SKM-1 treated with dmso at 0.1 percent for 144 hours (cell line): ENCODE measurements around the gene KLRF1.
A peak's percentile ranks its signal among the peaks of the same experiment; 100 is the strongest.

Experiments used
- DNase-seq: peaks from one replicate; lab custom pipeline; 2025; ENCODE audit not compliant: unreplicated experiment; lab: John Stamatoyannopoulos, UW

Gene KLRF1

DNA sequence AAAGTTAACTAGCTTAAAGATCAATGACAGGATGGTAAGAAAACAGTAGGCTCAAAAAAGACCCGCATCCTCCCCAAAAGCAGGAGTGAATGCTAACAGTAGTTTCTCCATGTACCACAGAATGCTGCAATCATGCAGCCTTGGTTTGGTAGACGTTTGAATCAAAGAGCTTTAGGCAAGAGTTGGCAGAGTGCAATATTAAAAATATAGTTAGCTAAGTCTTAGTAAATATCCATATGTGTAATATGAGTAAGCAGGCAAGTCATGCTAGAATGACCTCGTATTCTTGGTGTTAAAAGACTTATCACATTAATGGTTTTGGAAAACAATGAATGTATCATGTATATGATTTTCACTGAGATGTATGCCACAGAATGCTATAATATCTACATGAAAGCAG is 18.8 kb upstream of the KLRF1 start:
- no peak for DNase-seq

DNA sequence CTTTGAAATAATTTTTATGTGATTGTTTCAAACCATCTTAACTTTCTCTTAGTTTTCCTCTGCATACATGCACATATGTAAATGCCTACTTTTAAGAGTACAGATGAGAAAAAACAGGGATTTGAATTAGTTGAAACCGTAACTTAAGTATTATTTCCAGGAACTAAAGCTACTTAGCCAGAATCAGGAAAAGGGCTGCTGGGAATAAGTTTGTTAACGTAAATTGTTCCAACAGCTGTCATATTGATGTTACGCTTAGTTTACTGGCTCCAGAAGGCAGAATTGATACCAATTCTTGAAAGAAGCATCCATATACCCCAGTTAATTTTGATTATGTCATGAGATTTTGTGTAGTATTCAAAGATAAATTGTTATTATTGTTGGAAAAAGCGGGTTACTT is 17.9 kb upstream of the KLRF1 start:
- no peak for DNase-seq

DNA sequence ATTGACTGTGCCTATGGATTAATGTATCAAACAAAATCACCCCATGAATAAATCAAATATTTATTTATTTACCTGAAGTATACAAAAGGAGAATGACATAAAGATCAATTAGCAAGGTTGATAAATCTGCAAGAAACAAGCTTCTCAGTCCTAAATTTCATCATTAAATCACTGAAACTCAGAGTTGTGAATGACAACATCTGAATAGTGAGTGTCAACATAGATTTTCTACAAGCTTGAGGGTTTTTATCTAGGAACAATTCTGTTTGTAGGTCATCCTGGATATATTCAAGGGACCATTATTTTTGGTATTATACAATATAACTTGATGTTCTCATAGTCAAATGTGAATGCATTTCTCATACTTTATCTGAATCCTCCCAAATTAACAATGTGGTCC is 17.4 kb upstream of the KLRF1 start:
- DNase-seq = no peak

DNA sequence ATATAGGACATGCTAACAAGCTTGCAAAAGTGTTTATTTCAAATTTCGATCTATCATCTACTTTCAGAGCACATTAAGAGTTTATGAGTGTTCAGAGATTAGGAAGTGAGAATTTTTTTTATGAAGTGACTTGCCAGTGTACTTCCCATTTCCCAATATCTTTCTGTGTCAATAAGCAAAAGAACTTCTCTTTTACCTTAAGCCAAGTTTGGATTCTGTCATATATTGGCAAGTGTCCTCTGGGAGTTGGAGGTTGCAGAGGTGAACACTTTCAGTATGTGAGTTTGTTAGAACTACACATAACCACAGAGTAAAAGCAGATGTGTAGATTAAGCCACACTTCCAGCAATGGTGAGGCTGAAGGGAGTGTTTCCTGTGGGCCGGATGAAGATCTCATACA is 16.6 kb upstream of the KLRF1 start:
- DNase-seq = peak; percentile 63

DNA sequence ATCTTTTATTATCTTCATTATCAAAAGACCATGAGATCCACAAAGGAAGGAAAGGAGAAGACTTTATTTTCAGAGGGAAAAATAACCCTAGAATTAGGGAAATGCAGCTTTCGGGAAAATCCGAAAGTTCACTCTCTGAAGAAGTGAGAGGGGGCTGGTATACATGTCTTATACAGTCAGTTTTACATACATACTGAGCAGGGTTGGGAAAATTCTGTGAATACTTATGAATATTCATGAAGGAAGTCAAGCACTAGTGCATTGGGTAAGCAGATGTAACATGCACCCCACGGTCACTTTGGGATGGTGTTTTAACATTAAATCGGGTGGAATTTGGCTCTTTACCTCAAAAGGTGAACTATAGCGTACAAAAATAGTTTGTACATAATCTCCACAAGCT is 15.7 kb upstream of the KLRF1 start:
- no peak for DNase-seq

DNA sequence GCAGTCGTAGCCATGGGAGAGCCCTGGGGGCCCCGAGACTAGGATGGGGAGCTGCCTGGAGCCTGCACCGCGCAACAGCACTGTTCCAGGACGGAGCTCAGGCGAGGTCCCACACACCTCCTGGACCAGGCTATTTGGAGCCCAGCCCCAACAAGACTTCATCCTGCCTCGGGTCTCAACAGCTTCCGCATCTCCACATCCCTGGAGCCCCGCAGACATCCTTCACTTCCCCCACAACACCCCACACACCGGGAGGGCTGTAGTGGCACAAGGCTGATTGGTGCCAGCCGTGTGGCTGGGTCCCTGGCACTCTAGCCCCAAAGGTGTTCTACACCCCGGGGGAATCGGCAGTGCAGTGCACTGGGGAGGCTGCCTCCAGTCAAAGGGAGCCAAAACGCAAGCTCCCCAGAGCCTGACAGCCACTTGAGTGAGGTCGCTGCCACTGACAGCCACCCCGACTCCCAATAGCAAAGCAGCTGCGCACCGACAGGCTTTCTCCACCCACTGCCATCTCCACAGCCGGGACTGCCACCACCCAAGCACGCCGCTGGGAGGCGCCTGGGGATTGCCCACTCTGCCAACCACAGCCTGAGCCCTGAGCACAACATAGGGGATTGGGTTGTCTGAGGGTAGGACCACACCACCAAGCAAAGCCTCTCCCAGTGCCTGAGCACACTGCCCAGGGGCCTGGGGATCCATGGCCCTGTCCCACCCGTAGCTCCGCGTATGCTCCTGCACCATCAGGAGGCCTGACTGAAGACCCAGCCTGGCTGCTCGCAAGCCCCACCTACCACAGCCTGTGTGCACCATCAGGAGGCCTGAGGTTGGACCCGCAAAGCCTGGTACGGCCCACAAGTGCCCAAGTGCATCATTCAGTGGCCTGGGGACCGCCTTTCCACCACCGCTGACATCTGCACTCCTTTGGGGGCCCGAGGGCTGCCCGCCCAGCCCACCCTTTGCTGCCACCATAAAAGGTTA is 13.2 kb upstream of the KLRF1 start:
- DNase-seq = peak; percentile 43

DNA sequence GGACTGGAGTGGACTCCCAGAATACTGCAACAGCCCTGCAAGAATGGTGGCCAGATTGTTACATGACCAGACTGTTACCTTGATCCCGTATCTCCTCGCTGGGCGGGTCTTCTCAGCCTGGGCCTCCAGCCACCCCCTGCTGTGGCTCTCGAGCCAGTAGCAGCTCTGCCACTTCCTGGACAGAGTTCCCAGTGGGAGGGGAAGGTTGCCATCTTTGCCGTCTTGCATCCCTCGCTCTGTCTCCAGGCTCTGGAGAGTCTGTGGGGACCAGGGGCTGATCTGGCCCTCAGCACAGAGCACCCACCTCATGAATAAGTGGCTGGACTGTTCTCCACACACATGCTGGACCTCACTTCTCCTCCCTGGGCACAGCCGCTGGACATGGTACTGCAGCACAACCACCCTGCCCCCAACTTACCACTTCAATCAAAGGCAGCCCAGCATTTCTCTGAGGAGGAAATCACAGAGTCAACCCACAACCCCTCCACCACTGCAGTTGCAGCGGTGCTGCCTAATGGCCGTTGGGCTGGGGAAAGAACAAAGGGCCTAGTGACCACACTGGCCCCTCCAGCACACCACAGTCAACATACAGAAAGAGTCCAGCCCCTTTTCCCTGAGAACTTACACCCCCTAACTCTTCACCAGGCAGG is 6.9 kb upstream of the KLRF1 start:
- no peak for DNase-seq

DNA sequence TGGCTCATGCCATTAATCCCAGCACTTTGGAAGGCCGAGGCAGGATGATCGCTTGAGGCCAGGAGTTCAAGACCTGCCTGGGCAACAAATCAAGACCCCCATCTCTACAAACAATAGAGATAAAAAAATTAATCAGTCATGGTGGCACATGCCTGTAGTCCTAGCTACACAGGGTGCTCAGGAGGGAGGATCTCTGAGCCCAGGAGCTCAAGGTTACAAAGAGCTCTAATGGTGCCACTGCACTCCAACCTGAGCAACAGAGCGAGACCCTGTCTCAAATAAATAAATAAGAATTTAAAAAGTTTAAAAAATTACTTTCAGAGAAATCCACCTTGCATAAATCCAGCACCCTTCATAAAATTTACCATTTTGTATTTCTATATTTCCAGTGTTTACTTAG is 2.2 kb downstream of the KLRF1 start:
- DNase-seq = no peak

DNA sequence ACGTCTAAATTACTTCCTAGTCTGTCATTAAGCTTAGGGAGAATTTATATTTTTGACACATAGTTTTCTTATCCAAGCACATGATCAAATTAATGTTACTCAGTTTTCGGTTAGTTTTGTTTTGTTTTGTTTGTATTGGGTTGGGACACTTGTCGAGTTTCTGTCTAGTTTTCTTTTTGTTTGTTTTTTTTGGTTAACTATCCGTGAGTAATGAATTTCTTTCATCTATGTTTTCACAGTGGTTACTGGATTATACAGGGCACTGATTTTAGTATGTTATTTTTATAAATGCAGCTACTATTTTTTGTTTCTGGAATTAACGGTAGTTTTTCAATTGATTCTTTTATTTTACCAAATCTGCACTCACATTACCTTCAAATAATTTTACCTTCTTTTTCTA is 2.7 kb downstream of the KLRF1 start:
- DNase-seq = no peak

DNA sequence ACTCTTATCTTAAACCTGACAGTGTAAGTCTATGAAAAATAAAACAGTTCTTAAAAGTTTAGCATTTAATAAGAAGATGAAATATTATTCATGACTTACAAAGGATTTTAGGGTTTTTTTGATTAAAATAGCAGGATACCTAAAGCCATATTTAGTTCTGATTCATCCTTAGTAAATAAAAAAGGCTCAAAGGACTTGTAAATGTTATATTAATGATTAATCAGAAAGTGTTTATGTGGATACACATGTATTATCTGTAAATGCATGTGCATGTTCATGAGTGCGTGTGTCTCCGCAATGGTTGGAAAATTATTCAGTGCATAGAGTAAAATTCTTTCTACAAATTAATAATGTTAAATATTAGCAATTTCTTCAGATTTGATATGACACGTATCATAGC is 4.4 kb downstream of the KLRF1 start:
- DNase-seq = no peak

DNA sequence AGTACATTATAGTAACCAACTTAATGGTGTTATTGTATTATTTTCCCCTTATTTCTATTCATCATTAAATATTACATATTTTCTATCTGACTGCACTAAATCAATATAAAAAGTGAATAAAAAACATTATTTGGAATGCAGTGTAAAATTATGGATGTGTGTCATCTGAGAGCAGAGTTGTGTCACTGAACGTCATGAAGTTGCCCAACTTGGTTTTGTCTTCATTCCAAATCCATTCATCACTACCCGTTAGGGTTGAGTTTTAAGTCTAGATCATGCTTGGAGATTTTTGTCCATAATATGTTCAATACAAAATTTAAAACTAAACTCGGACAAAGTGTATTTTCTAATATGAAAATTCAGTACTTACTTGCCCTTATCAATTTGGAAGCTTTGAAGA is 16.1 kb downstream of the KLRF1 start:
- no peak for DNase-seq

DNA sequence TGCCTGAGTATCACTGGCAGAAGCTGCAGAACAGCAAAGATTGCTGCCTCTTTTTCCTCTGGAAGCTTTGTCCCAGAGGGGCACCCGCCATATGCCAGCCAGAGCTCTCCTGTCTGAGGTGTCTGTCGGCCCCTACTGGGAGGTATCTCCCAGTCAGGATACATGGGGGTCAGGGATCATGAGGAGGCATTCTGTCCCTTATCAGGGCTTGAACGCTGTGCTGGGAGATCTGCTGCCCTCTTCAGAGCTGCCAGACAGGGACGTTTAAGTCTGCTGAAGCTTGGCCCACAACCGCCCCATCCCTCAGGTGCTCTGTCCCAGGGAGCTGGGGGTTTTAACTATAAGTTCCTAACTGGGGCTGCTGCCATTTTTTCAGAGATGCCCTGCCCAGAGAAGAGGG is 21.6 kb downstream of the KLRF1 start:
- no peak for DNase-seq

DNA sequence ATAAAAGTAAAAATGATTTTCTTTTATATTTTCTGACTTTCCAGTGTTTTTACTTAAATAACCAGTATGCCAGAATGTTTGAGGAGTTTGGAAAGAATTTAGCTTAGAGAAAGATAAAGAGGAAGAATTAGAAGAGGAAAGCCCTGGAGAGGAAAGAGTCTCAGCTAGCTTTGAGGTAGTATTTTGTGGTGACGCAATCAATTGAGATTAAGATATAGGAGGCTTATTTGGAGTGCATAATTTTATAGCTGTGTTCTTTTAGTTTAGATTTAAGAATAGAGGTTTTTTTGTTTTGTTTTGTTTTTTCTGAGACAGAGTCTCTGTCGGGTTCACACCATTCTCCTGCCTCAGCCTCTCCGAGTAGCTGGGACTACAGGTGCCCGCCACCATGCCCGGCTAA is 23.8 kb downstream of the KLRF1 start:
- DNase-seq = no peak

DNA sequence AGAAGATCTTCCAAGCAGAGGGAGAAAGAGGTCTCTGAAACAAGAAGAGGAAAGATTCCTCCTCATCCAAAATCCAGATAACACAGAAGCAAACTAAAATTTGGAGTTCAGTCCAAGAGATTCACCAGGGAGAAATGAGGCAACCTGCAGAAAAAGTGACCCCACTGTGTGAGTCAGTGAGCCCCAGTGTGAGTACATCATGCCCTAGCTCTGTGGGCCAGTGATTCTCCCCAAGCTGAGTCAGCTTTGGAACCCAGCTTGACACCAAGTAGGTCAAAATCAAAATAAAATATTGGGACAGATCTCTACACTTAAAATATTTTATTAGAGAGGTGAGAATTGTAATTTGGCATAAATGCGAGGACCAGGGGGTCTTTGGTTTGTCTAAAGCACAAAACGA is 24.6 kb downstream of the KLRF1 start:
- DNase-seq = no peak

DNA sequence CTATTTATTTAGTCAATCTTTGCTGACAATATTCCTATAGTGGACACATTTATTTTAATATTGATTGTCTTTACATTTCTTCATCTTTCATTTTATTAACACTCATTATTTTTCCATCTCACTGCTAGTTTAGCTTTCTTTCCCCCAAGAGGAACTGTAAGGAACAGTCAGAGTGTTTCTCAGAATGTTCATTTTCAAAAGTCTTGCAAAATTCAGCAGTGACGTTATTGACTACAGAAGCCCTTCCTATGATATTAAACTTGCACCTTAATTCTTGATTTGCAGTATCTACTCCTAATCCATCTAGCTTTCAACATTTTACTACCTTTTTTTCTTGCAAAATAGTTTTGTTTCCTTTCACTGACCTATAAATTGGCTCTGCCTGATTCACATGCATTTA is 28.9 kb downstream of the KLRF1 start:
- DNase-seq = no peak

DNA sequence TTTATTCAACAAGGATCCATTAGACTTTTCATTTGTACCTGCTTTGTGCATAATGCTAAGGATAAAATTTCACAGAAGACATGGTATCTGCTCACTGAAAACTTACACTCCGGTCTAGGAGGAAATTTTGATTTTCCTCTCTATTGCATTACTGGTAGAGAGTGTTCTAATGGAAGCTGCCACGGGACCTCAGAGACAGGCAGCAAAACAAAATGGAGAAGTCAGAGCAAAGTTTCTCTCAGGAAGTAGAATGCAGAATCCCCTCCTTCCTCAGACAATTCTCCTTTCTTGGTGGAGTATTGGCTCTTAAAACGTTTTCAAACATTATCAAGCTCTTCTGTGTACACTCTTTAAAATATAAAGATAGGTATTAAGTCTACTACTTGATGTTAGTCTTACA is 29.6 kb downstream of the KLRF1 start:
- DNase-seq = no peak

DNA sequence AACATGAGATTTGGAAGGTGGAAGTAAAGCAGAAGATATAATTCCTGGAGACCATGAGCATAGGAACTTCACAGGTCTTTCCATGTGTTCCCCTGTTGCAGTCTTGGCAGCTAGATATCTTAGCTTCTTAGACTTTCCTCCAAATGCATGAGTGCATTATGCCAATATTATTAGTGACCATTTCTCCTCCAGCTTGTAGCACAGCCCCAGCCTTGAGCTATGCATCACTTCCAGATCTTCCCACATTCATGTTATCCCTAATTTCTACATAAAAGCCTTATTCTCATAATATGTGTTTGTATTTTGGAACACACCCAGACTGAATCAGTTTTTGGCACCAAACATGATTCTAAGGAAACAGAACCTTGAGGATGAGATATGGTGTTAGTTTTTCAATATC is 30.9 kb downstream of the KLRF1 start:
- DNase-seq = no peak

DNA sequence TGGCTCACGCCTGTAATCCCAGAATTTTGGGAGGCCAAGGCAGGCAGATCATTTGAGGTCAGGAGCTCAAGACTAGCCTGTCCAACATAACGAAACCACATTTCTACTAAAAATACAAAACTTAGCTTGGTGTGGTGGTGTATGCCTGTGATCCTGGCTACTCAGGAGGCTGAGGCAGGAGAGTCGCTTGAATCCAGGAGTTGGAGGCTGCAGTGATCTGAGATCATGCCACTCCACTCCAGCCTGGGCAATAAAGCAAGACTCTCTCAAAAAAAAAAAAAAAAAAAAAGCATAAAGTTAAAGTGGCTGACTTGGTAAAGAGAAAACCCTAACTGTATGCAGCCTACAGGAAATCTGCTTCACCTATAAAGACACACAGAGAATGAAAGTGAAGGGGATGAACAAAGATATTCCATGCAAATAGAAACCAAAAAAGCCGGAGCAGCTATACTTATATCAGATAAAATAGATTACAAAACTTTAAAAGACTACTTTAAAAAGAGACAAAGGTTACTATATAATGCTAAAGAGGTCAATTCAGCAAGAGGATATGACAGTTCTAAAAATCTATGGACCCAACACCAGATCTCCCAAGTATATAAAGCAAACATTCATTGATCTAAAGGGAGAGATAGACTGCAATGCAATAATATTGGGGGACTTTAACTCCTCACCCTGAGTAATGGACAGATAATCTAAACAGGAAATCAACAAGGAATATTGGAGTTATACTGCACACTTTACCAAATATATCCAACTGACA is 37.8 kb downstream of the KLRF1 start:
- no peak for DNase-seq

DNA sequence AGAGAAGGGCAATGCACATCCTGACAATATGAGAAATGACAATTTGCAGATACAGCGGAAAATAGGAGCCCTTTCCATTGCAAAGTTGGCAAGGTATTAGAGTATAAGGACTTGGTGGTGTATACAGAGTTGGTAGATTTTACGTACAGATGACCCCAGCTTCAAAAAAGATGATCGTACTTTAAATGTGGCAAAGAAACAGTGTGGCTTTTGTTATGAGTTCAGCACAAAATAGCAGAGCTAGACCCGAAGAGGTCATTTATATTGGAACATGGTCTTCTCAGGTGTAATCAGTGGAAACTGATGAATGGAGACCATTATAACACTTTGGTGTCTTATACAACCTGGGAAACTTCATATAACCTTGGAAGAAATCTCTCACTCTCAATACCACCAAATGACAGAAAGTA is 39.6 kb downstream of the KLRF1 start:
- DNase-seq = no peak

DNA sequence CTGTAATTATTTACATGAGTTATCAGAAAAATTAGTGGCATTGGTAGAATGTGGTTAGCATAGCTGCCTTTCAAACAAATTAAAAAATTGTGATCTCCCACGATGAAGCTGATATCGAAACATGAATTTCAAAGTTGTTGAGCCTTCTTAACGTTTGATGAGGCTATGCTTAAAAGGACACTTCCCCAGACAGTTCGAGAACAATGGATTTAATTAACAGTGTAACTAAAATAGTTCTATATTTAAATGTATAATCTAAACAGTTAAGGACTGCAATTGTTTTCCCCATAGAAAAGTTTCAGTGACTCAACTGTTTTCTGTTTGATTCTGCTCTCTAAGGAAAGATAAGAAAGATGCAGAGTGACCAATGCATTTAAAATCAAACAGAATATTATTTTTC is 40.2 kb downstream of the KLRF1 start:
- no peak for DNase-seq

DNA sequence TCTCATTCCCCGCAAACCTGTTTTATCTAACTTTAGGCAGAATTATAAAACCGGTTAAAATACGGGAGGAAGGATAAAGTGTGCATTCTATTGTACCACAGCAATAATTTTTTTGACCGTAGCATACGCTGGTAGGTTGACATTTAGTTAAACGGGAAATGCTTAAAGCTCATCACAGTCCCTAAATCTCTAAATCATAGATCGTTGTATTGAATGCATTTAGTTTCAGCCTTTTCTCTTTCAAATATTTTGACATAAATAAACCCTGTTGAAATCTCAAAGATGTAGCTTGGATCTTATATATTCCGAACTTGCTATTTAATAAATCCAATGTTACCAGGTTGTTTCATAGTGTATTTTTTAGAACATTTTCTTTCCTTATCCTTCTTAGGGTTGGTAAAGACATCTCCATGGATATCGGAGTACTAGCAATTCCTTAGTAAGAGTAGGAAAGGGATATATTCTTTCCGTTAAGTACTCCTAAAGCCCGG is 41.1 kb downstream of the KLRF1 start:
- DNase-seq = no peak

DNA sequence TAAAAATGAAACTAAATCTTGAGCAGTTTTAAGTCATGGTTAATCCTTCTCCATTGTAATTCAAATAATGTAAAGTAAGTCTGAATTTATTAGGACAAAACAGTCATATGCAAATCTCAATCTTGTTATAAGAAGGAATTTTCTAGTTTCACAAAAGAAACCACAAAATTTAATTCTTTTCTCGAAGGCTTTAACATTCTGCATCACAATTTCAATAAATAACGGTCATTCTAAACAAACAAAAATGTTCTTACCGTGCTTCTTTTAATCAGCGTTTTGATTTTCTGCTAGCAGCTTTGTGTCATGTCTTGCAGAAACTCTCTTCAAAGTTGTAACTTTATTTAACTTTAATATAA is 41.6 kb downstream of the KLRF1 start:
- no peak for DNase-seq
